ENCODE data around the gene IL15RA.

Gene IL15RA, protein sequence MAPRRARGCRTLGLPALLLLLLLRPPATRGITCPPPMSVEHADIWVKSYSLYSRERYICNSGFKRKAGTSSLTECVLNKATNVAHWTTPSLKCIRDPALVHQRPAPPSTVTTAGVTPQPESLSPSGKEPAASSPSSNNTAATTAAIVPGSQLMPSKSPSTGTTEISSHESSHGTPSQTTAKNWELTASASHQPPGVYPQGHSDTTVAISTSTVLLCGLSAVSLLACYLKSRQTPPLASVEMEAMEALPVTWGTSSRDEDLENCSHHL

DNA sequence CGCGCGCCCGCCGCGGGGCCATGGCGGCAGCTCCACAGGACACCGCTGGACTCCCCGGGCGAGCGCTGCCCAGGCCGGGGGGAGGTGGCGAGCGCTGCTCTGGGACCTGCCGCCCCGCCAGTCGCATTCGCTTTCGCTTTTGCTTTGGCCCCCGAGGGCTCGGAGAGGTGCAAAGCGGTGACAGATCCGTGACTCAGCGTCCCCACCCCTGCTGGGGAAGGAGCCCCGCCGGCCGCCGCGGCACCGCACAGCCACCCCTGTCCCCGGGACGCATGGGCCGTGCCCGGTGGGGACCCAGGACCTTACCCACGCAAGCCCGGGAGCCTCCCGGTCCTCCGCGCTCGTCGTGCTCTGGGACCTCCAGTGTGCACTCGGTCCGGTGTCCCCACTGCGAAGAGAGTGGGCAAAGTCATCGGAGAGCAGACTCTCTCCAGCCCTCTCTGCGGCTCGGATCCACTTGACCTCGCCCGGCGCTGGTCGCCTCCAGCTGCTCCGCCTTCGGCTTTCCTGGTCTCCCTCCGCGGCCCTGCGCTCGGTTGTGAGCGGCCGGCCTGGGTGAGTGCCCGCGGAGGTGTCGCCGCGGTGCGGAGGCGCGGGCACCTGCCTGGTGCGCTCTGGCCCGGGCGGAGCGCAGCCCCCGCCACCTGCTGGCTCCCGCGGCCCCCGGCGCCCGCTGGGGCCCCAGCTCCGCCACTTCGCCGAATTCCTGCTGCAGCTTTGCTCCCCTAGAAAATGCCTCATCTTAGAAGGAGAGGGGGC lies at the start of gene IL15RA:
IL15RA (minus strand) TSS at position 73 of the 759 bp plus-strand sequence; CDS start at position 22, 51 bp downstream.
- DNase-seq = peak; percentile 15

DNA sequence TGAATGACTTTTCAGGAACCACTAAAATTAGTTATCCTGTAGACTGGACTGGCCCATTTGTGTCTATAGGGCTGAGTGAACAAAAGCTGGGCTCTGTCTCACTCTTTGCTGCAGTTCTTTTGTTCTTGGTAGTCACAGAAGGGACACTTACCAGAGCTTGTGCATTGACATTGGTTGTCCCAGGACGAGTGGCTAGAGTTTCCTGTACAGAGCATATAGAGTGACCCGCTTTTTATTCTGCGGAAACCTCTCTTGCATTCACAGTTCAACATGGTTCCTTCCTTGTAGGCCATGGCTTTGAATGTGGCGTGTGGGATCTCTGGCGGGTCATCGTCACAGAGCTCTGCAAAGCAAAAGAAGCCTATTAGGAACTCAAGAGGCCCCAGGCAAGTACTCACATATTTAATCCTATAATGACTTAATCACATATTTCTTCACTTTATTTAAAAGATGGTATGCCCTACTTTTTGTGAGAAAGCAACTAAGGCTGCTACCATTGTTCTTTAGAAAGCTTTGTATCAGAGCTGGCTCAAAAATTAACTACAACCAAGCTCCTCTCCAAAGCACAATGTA lies 48.4 kb upstream of the IL15RA start:
- DNase-seq = no peak

DNA sequence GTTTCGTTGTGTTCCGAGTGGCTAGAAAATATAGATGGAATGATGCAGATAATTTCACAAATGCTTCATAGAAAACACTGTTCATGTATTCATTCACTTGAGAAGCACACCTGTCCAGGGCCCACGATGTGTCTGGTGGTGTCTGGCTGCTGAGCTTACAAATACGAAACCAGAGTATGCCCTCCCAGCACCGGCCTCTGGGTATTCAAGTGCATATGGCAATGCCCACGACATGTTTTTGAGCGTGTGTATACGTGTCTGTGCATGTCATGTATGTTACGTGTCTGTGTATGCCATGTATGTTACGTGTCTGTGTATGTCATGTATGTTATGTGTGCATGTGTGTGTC lies 47.0 kb upstream of the IL15RA start:
- DNase-seq = no peak

DNA sequence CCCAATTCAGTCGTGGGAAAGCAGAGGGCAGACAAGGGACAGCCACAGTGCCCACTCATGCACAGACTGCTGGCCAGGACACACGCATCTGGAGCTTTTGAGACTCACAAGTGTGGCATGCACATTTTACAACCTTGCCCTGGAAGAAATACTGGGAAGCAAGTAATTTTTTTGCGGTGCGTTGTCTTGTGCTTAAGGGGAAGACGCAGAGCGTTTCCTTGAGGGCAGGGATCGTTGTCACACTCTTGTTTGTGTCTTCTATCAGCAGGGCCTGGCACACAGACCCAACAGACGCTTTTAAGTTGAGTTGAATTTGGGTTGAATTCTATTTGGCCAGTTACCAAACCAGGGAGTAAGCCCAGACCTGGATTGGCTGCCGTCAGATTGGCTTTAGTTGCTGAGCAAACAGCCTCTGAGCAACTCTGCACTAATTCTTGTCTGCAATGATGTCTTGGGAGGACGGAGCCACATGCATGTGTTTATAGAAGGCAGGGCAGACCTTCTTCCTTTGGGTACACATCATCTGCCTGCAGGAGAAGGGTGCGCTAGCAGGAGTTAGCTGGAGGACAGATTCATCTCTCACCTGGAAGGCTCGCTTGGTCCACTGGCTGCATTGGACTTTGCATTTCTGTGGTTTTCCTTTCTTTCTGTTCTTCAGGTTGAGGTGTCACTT lies 46.5 kb upstream of the IL15RA start:
- no peak for DNase-seq

DNA sequence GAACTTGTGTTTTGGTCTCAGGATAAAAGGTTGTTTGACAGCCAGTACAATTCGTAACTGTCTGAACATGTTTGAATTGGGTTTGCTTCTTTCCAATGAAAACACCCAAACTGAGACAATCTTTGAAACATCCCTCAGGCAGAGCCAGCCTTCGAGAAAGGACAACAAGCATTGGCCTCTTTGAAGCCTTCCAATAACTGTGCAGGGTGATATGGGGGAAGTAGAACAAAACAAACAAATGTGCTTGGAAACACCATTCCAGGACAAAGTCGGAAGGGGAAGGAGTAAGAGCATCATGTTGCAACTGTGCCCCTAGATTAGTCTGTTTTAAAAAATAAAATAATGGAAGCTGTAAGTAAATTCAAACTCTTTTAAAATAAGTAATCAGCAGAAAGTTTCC lies 45.3 kb upstream of the IL15RA start:
- DNase-seq = no peak

DNA sequence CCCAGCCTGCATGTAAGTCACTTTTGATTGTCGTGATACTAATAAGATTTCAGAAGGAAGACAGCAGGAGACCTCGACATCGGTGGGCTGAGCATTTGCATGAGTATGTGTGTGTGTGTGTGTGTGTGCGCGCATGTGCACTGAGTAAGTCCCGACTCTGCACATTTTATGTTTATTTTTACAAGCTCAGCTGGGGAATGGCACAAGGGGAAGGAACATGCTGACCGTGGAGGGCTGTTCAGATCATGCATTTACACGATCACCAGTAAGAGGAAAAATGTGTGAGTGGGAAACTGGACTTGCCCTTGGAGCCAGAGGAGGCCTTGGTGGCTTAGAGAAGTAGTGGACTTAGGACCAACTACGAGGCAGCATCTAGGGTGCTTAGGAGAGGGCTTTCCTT lies 43.5 kb upstream of the IL15RA start:
- DNase-seq = no peak

DNA sequence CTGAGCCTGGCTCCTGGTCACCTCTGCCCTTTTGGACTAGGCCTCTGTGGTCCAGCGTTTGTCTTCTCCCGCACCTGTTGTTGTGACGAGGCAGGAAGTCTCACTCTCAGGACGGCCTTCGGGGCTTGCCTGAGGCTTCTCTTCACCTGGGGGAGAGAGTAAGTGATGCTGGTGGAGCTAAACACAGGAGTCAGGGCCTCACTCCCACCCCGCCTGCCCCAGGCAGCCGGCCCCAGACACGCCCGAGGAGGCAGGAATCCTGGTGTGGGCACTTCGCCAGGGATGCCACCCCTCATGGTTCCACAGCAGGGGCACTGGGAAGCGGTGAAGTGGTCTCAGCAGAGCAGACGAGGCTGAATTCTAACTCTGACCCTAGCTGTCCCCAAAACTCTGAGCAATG lies 42.5 kb upstream of the IL15RA start:
- DNase-seq = no peak

DNA sequence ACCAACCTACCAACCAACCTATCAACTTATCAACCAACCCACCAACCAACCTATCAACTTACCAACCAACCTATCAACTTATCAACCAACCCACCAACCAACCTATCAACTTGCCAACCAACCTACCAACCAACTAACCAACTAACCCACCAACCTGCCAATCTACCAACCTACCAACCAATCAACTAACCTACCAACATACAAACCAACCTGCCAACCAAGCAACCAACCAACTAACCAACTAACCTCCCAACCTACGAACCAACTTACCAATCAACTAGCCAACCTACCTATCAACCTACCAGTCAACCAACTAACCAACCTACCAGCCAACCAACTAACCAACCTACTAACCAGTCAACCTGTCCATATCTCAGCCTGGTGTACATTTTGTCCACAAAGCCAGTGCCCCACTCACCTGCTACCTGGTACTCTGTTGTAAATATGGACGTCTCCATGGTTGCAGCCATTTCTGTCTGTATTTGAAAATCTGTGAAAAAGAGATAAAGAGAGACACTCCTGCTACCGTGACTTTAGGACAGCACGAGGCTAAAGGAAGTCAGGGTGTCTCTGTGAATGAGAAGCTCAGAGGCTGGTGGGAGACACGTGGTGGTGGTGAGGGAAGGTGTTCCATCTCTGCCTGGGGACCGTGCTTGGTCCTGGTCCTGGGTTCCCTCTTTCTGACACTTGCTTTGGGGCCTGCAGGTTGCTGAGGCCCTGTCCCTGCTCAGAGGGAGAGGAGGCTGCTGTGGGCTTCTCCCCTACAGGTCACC lies 41.9 kb upstream of the IL15RA start:
- DNase-seq = no peak

DNA sequence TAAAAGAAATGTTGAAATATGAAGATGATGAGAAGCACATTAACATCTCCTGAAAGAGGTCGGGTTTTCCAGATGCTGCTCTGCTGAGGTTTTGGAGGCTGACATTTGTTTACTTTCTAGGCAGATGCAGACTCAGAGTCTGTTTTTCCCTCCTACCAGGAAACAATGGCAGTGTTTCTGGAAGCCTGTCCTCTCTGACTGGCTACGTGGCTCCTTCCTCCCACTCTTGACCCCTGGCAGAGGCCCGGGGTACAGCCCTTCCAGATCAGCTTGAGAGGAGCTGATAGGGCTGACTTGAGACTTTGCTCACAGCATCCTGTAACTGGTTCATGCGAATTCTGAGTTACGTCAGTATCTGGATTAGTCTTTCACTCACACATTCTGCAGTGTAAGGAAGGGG lies 41.1 kb upstream of the IL15RA start:
- DNase-seq = no peak

DNA sequence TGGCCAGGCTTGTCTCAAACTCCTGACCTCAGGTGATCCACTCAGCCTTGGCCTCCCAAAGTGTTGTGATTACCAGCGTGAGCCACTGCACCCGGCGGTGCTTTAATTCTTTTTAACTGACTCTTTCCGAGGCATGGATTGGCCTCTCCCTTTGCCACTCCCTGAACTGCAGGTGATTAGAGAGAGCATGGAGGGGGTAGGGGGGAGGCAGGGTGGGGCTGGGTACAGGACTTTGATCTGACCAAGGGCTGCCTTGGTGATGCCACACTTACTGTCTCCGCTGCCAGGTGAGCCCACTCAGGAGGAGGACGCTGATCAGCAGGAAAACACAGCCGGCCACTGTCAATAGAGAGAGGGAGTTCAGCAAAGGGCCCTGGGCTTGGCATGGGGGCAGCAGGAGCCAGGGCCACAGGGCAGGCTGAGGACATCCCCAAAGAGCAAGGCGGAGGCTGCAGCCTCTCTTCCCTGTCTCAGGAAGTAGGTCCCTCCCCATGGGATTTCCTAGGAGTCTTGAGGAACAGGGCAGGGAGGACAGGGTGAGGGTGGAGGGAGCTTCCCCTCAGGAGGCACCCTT lies 40.5 kb upstream of the IL15RA start:
- DNase-seq = no peak

DNA sequence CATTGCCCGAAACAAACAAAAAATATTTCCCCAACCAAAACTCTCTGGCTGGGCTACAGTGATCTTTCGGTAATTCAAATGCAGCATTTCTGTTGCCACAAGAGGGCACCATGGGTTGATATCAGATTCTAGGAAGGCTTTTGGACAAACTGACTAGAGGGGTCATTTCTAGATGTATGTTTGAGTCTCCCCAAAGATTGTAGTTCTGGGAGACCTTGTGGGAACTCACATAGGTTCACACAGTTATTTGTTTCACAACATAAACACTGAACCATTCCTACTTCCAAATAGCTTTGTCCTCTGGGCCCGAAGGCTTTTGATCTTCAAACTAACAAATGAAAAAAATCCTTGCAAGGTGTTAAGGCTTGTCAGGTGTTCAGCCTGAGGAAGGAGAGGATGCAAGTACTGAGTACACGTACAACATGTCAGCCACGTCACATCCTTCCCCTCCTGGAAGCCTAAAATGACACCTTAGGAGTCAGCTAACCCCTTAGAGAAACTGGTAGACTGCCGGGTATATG lies 37.0 kb upstream of the IL15RA start:
- DNase-seq = peak; percentile 1

DNA sequence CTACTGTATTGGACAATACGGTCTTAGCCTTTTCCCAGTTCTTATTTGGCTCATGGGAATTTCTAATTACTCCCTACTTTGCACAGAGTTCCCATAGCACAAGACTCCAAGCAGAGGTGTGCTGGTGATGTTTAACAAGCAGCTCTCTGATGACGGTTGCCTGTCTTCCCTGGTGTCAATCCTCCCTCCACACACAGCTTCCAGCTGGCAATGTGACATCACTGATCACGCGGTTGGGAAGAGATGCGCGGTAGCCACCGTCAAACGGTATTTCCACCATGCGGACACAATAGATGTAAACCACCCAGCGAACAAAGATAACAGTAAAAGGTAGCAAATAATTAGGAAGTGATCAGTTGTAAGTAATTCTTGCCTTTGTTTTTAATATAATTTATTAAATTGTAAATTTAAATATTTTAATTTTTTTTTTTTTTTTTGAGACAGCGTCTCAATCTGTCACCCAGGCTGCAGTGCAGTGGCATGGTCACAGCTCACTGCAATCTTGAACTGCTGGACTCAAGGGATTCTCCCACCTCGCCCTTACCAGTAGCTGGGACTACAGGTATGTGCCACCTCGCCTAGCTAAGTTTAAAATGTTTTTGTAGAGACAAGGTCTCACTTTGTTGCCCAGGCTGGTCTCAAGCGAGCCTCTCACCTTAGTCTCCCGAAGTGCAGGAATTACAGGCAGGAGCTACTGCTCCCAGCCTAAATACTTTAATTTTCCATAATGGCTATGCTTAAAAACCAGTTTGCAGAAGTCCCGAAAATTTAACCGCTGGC lies 36.3 kb upstream of the IL15RA start:
- no peak for DNase-seq

DNA sequence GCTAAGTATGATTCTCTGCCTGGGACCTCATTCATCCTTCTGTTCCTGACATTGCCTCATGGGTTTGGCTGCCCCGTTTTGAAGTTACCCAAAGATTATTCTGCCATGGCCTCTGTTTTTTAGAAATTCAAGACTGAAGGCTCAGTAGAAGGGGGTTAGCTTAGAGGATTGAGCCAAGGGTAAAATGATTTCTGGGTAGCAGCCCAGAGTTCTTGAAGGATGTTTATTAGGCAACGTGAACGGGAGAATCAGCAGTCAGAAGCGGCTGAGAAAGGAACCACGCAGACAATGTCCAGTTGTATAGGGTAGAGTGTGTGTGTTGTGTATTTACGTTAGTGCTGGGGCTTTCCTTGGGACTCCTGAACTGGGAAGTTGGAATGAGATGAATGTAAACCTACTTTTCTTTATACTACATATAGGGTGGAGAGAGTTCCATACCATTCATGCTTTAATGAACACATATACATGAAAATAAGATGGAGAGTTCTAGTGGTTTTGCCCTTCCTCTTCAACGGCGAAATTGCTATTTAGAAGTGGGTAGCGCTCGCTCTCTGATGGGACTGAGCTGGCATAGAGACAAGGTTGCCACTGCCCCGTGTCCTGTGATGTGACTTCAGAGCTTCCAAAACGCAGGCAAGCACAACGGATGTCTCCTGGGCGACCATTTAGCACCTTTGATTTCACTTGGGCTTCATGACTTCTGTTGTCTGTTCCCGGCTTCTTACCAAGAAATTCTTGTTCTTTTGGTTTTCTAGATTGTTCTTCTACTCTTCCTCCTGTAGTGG lies 35.0 kb upstream of the IL15RA start:
- no peak for DNase-seq

DNA sequence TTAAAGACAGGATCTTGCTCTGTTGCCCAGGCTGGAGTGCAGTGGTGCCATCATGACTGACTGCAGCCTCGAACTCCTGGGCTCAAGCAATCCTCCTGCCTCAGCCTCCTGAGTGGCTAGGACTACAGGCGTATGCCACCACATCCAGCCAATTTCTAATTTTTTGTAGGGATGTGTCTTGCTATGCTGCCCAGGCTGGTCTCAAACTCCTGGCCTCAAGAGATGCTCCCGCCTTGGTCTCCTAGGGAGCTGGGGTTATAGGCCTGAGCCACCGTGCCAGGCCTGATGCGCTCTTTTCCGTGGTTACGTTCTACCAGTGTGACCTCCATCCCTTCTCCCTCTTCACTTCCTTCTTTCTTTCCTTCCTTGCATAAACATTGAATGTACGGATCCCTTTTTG lies 34.2 kb upstream of the IL15RA start:
- no peak for DNase-seq

DNA sequence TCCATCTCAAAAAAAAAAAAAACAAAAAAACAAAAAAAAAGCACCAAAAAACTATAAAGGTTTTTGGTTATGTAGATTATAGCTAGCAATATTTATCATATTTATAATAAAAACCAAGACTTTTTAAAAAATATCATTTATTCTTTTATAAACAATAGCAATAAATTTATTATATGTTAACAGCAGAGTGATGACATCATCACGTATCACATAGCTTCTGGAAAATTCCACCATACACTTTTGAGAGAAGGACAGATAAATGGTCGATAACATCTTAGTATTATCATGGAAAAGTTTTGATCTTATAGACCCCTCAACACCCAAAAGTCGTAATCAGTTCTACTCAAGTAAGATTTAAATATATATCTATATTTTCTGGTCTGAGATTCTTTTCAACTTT lies 33.2 kb upstream of the IL15RA start:
- DNase-seq = no peak

DNA sequence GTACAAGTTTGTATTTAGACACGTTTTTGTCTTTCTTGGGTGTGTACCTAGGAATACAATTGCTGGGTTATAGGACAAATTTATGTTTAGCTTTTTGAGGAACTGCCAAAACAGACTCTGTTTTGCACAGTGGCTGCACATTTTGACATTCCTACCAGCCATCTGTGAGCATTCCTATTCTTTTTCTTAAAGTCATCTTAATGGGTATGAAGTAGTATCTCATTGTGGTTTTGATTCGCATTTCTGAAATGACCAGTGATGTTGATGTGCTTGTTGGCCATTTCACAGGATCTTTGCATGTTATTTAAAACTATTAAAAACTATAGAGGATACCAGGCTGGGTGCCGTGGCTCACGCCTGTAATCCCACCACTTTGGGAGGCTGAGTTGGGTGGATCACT lies 32.6 kb upstream of the IL15RA start:
- DNase-seq = no peak

DNA sequence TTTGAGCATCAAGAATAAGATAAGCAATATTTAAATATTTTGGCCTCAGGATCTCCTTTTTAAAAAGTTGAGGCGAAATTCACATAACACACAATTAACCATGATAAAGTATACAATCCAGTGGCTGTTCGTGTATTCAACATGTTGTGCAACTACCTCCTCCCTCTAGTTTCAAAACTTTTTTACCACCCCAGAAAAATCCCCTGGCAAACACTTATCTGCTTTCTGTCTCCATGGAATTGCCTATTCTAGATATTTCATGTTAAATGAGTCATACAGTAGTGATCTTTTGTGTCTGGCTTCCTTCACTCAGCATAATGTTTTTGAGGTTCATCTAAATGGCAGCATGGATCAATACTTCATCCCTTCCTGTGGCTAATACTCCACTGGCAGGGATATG lies 31.8 kb upstream of the IL15RA start:
- DNase-seq = no peak

DNA sequence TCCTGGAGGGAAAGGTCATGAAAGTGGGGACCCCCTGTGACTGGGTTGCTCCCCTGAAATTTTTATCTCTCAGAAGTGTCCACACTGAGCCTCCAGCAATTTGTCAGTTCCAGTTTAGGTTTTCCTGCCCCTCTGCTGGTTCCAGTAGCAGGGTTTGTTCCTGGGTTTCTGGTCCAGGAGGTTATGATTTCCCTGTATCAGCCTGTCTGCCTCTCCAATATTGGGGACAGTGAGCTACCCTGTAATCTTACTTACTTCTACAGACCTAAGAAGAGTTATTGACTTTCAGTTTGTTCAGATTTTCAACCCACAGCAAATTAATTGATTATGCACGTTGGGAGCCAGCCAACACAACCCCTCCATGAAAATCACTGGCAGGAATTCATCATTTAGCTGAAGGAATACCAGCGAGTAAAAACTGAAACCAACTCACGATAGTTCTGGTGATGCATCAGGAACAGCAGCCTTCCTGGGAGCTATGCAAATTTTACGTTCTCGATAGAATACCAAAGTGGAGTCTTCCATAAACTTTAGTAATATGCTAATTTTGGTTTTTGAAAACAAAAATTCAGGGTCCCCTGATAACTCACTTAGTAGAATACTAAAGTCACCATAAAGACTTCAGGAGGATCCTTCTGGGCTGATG lies 31.3 kb upstream of the IL15RA start:
- DNase-seq = no peak

DNA sequence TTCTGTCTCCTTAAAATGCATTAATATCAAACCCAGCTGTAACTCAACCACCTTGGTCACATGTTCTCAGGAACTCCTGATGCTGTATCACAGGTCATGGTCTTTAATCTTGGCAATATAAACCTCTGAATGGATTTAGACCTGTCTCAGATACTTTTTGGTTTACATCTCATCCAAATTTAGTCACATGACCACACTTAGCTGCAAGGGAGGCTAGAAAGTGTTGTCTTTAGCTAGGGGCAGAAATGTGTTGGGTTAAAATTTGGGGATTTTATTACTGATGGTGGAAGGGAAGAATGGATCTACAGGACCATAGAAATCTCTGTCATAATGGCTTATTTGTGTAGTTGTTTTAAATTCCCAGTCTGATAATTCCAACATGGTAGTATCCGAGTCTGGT lies 29.6 kb upstream of the IL15RA start:
- DNase-seq = no peak

DNA sequence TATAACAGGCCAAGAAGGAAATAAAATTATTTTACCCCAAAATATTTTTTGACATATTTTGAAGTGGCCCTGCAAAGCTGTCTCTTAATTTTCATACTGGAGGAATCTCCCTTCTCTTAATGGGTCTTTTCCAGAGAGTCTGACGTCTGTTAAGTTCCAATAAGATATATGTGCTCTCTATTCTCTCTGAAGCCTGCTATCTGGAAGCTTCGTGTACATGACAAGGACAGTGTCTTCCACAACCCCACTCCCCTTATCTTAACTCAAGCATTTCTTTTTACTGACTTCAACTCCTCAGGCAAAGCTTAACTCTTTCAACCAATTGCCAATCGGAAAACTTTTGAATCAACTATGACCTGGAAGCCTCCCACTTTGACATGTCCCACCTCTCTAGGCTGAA lies 29.2 kb upstream of the IL15RA start:
- DNase-seq = no peak

Measured in NCI-H2029 (cell line).